OCI-LY3 (cell line): ENCODE results near the gene CPXM1.

ENCODE experiments used
- EZH2phosphoT487 ChIP-seq: fragments of 200-600 bp; shearing (Covaris generic); IDR thresholded peaks from 2 replicates; pipeline ENCODE4 v1.6.1; 2018; ENCODE audit warnings: antibody characterized with exemption, mixed run types, low read depth
- TF ChIP-seq, protein P1 (sequence below): fragments of 200-600, 300-600 bp; sonication (generic); IDR thresholded peaks from 2 replicates; pipeline ENCODE4 v1.5.1; 2014; ENCODE audit warnings: antibody characterized with exemption, low read length, low read depth

DNA sequence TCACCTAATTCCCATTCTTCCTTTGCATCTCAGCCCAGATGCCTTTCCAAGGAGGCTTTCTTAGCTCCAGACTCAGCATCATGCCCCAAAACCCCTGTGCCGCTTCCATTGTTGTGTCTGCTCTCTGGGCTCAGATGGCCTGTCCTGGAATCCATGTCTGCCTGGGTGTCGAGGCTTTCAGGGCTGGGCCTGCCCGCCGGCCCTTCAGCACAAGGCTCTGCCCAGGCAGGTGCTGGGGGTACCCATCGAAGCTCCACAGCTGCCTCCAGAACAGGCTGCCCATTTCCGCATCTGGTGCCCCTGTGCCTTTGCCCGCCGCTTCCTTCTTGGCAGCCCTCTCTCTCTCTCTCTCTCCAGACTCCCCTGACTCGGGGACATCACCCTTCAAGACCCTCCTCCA, 1.2 kb downstream of the CPXM1 start:
- TF ChIP-seq, protein P1, sequence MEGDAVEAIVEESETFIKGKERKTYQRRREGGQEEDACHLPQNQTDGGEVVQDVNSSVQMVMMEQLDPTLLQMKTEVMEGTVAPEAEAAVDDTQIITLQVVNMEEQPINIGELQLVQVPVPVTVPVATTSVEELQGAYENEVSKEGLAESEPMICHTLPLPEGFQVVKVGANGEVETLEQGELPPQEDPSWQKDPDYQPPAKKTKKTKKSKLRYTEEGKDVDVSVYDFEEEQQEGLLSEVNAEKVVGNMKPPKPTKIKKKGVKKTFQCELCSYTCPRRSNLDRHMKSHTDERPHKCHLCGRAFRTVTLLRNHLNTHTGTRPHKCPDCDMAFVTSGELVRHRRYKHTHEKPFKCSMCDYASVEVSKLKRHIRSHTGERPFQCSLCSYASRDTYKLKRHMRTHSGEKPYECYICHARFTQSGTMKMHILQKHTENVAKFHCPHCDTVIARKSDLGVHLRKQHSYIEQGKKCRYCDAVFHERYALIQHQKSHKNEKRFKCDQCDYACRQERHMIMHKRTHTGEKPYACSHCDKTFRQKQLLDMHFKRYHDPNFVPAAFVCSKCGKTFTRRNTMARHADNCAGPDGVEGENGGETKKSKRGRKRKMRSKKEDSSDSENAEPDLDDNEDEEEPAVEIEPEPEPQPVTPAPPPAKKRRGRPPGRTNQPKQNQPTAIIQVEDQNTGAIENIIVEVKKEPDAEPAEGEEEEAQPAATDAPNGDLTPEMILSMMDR: no peak
- no peak for TF ChIP-seq EZH2phosphoT487
